ENCODE measurements around the gene YLPM1.

DNA sequence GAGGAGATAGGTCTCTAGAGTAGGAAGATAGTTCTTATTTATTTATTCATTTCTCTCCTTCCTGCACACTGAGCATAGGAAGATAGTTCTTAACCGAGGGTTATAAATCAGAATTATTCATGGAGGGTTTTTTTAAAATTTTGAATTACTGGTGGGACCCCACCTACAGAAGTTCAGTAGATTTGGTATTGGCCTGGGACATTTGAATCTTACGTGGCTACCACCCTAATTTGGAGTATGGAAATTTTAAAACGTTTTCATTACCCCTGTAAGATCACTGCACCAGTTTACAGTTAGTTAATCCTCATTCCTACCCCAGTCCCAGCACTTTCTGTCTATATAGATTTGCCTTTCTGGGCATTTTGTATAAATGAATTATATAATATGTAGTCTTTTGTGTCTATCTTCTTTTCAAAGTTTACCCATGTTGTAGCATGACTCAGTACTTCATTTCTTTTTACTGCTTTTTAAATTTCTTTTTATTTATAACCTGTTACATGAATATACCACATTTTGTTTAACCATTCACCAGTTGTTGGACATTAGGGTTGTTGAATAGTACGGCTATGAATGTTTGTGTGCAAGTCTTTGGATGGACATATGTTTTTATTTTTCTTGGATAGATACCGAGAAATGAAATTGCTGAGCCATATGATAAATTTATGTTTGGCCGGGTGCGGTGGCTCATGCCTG is 44.9 kb downstream of the YLPM1 start:
- TF ChIP-seq EZH2phosphoT487 (IDR thresholded peaks at IDR 0.05; ENCODE audit: insufficient read depth, low read depth), result no peak
- TF ChIP-seq EZH2 (IDR thresholded peaks at IDR 0.05; ENCODE audit: insufficient read depth, poor library complexity, severe bottlenecking), result no peak

Measured in GM23248 (cell line).